NCI-H2227 treated with DMSO at 0.1 percent for 48 hours (cell line): Measurements from ENCODE around the gene SLC7A10.

Experiments used
- DNase-seq: peaks from one replicate; lab custom pipeline; 2025; lab: John Stamatoyannopoulos, UW

The SLC7A10 gene

GRCh38 chr19:33225458-33225926, at the start of gene SLC7A10:
TSS of gene SLC7A10 (minus strand) at chr19:33225850. CDS start at chr19:33225703, 147 bp downstream.
- no peak for DNase-seq

DNA sequence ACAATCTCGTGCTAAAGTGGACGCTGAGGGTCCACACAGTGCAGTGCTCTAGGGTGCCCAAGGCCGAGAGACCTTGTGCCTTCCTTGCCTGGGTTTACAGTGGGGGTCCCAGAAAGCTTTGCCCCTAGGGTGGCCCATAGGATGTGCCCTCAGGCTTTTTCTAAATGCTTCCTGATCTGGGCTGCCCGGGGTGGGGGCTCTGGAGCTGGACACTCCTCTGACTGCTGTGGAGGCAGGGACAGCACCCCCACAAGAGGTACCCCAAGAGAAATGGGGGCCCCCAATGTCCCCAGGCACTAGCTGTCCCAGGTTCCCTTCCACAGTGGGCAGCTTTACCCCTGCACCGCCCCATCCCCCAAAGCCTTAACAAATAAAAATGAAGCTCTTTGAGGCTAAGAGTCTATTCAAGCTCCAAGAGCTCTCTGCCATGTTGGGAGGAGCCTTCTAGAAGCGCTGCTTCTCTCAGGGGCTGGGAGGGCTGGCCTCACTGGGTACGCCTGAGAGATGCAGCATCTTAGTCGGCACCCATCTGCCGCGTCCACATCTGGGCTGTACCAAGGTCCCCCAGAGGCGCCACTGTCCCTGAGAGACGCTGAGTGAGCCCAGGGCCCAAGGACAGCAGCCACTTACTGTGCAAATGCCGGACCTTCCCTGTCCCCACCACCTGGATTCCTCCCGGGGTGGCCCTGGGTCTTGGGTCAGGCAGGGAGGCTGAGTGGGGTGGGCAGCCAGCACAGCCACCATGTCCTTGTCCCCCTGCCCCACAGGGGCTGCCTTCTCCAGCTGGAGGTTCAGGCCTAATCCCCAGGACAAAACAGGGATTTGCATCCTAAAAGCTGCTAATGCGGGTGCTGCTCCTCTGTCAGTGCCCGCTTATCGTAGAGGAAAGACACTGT, 49.3 kb upstream of the SLC7A10 start:
- no peak for DNase-seq

GRCh38 chr19:33273881-33274662, 48.4 kb upstream of the SLC7A10 start:
- peak; percentile 27 for DNase-seq

GRCh38 chr19:33273065-33273736, 47.6 kb upstream of the SLC7A10 start:
- no peak for DNase-seq

DNA sequence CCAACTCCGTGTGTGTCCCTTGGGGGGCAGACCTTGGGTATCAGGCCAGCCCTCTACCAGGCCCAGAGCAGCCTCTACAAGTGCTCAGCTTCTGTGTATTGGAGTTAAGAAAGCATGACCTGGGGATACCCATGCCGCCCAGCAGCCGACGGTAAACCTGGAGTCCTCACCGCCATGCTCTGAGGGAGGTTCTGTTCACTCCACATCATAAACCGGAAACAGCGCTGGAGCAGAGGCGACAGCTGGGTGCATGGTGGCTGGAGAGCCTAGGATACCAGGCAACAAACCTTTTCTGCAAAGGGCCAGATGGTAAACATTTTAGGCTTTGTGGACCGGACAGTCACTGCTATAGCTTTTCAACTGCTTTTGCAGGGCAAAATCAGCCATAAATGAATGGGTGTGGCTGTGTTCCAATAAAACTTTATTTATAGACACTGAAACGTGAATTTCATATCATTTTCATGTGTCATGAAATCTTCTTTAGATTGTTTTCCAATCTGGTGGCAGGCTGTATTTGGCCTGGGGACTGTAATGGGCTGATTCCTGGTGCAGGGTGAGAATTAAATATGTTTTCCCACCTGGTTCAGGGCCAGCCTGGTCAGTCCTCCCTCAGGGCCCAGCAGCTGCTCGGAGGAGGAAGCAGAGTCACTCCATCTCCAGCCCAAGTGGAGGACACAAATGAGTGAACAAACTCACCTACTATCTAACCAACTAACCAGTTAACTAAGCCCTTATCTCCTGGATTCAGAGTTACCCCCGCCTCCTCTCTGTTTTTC, 45.8 kb upstream of the SLC7A10 start:
- DNase-seq, result no peak

- no peak for DNase-seq
These were observed 45.1 kb upstream of the SLC7A10 start for GRCh38 chr19:33270769-33271168.

GRCh38 chr19:33269016-33269415, 43.4 kb upstream of the SLC7A10 start:
- no peak for DNase-seq

GRCh38 chr19:33268162-33268991, 42.7 kb upstream of the SLC7A10 start:
- DNase-seq, result no peak

- no peak for DNase-seq
These were observed 42.1 kb upstream of the SLC7A10 start for GRCh38 chr19:33267706-33268105.

DNA sequence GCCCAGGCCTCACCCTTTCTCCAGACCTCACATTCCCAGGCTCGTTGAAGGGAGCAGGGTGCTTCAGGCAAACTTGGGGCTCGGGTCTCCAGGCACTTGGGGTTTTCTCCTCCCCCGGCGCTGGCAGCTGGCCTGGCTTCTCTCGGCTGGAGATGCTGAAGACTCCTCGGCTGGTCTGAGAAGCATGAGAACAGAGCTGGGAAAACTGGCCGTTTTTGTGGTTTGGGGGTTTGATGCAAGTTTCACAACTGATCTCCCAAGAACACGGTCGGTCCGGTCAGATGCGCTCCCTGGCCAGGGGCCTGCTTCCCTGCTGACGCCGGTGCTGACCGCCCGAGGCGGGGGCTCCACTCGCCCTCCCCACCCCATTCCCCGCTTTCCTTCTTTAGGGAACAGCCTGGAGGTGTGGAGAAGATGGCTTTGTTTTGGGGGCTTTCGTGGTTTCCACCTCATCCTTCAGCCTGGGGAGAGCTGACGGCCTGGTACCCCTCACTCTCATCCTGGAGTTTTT, 41.4 kb upstream of the SLC7A10 start:
- DNase-seq, result no peak

DNA sequence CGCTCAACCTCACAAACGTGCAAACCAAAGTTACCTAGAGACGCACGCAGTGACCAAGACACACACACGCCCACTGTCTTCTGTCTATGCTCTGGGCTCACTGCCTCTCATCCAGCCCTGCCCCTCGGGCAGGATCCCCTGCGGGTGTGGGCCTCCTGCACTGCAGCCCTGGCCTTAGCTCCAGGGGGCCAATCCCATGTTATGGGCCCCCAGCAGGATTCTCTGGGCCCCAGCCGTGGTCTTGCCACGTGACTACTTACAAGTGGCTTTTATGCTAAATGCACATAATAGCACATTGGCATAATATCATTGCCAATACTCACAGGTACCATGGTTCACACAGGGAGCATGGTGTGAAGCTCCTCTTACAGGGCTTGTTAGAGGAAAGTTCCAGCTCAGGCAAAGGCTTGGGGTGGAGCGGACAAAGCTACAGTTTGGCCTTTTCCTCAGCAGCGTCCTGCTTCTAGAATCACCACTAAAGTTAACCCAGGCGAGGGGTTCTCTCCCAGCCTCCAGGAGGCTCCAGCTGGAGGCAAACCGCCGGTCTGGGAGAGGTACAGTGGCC, 39.3 kb upstream of the SLC7A10 start:
- DNase-seq, result no peak

DNA sequence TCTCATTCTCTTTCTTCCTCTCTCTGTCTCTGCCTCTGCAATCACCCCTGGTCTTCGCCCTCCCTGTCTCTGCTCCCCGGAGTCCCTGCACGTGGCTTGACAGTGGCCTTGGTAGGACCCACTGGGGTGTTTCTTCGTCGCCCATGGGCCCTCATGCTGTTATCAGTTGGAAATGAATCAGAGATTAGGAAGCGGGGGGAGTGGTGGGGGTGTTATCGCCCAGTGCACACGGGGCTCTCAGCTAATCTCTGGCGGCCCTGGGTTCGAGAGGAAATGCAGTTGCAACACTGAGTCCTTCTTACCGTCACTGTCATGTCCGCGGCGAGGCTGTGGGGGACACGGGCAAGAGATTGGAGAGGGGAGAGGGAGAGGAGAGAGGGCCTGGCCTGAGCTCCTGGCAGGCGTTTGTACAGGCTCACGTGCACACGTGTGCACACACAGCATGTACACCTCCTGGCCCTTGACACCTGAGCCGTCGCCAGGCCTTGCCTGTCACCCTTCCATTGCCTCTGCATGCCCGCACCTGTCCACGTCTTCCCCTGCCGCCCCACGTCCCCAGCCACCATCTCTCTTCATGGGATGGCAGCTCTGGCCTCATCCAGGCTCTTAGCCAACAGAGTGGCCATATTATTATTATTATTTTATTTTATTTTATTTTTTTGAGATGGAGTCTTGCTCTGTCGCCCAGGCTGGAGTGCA, 37.8 kb upstream of the SLC7A10 start:
- DNase-seq, result no peak

- no peak for DNase-seq
These were observed 36.0 kb upstream of the SLC7A10 start for GRCh38 chr19:33261511-33262189.

GRCh38 chr19:33260628-33261418, 35.2 kb upstream of the SLC7A10 start:
- DNase-seq, result no peak

DNA sequence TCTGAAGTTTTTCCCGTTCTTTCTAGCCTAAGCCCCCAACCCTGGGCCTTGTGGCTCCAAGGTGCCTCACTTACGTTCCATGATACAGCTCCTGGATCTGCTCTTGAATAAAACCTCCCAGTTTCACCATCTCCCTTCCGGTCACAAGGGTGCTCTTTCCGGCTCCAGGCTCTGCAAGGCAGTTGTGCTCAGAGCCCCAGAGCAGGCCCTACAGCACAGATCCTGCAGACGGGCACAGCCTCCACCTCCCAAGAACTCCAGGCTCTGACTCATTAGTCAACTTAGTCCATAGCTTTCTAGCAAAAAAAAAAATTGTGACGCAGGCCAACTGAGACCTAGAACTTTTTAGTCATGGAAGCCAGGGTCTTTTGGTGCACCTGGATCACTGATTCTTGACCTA, 33.9 kb upstream of the SLC7A10 start:
- DNase-seq, result no peak

- no peak for DNase-seq
These were observed 32.2 kb upstream of the SLC7A10 start for GRCh38 chr19:33257828-33258227.

DNA sequence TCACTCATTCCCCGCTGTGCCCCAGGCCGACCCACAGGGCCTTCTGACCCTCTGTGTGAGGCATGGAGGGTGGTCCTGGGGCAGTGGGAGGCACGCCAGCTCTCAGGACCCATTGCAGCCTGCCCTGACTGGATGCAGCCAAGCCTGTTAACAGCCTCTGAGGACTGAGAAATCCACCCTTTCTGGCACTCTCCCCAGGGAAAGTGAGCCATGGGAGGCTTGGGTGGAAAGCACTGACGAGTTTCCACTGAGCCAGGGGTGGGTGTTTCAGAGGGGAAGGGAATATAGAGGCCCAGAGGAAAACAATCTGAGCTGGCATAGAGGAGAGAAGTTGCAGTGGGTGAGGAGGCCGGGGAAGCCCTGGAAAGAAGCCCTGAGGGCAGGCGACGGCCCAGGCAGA, 30.6 kb upstream of the SLC7A10 start:
- DNase-seq, result no peak

DNA sequence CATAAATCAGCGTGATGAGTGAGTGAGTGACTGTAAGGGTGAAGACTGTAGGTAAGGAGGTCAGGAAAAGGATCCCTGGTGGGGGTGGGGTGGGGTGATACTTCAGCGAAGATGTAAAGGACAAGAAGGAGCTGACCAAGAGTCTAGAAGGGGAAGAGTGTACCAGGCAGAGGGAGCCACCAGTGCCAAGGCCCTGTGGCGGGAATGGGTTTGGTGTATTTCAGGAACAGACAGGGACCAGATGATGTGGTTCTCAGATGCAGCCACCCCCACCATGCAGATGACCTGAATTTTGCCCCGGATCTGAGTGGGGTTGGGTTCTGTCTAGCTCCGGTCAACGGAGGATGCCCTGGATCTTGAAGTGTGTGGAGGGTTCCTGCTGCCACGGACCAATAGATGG, 30.1 kb upstream of the SLC7A10 start:
- no peak for DNase-seq
